Activated CD4-positive, alpha-beta T cell treated with anti-CD3 and anti-CD28 coated beads, Interleukin-2, amount 50 U/mL, for 16 hours (primary cell): Measurements from ENCODE around the gene ACAT1.
"Not testable (repeated sequence)": the region's sequence is repeated elsewhere in the genome, so short reads cannot be mapped to it uniquely, and the experiment has no call there.

Experiments
- DNase-seq: peaks from one replicate; pipeline ENCODE4 v3.0.0-alpha.2; 2020

ACAT1 gene

DNA sequence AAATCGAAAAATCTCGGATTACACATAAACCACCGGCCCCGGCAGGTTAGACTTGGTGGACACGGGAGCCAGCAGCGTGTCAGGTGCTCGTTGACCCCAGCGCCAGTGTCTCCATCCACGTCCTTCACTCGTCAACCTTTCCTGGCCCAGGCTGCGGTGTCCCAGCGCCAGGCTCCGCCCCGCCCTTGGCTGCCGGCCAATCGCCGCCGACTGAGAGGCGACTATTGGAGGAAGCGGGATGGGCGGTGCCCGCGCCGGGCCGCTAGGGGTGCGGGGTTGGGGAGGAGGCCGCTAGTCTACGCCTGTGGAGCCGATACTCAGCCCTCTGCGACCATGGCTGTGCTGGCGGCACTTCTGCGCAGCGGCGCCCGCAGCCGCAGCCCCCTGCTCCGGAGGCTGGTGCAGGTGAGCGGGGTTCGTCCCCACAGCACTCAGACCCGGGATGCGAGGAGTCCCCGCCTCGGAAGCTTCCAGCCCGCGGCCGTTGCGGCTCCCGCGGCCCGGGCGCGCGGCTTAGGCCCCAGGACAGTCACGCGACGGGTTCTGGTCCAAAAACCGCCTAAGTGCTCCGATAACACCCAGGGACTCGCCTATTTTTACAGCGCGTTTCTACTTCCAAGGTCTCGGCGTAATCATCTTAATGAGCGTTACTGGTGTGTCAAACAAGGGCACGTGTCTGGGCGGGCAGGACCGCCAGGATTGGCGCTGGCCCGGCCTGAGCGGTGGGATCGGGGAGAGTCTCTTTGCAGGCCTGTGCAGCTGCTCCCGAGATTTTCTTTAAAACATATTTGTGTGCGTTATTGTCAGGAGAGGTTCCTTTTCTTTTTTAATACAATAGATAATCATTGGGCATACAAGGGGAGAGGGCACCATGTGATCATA, at the start of gene ACAT1:
TSS of gene ACAT1 (plus strand) at position 294 of the 882 bp plus-strand sequence. CDS start at position 334, 40 bp downstream.
- DNase-seq = peak; percentile 96

- no peak for DNase-seq
Observed at GRCh38 chr11:108084811-108085210, 36.6 kb upstream of the ACAT1 start.

- DNase-seq = no peak
Observed at GRCh38 chr11:108085672-108086071, 35.7 kb upstream of the ACAT1 start.

GRCh38 chr11:108092134-108092533, 29.2 kb upstream of the ACAT1 start:
- no peak for DNase-seq

GRCh38 chr11:108093128-108093904, 28.1 kb upstream of the ACAT1 start:
- DNase-seq = no peak

DNA sequence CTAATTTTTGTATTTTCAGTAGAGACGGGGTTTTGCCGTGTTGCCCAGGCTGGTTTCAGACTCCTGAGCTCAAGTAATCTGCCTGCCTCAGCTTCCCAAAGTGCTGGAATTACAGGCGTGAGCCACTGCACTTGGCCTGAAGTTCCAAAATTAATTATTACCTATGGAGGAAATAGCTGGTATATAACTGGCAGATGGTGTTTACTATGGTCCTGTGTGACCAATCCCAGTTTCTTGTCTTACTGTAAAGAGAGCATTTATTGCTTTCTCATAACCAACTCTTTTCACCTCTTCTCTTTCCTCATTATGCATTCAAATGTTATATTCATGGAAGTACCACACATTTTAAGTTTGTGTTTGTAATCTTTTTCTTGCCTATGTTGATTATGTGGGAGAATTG, 24.2 kb upstream of the ACAT1 start:
- no peak for DNase-seq

DNA sequence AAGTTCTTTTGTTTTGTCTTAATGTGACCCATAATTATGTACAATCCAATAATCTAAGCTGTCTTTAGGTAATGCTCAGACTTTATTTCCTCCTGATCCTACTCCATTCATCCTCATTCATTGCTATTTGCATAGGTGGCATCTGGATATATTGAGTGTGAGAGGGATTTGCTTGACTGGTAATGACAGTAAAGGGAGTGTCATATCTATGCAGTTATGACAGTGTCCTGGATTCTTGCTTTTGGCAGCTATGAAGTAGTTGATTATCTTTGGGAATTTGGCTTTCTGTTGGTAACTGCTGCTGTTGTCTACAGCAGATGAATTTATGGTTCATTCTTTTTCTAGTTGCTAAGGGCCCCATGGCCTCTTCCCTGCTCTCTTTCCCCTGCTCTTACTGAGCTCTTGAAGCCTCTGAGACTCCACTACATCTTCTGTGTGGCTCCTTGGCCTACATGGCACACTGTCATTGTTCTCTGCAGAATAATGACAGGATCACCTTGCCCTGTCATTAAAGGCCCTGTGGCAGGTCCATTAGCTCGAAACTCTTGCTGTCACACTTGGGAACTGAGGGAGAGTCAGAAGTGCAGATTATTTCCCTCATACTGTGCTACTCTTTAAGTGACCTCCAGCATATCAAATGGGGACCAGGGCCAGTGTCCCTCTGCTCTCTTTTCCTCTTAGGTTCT, 20.1 kb upstream of the ACAT1 start:
- no peak for DNase-seq

GRCh38 chr11:108111126-108111525, 10.2 kb upstream of the ACAT1 start:
- peak; percentile 10 for DNase-seq

DNA sequence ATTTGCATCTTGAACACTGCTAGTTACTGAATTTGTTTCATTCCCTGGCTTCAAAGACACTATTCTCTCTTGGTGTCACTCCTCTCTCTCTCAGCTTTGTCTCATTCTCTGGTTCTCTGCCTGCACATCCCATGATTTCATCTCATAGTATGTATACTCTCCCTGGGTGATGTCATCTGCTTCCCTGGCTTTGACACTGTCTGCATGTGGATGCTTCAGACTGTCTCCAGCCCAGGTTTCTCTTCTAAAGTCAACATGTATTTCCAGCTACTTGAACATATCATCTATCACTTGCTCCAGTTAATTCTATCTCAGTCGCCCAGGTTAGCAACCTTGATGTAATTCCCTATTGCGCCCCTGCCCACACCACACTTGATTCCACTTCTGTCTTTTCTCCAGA, 9.3 kb upstream of the ACAT1 start:
- DNase-seq = no peak

DNA sequence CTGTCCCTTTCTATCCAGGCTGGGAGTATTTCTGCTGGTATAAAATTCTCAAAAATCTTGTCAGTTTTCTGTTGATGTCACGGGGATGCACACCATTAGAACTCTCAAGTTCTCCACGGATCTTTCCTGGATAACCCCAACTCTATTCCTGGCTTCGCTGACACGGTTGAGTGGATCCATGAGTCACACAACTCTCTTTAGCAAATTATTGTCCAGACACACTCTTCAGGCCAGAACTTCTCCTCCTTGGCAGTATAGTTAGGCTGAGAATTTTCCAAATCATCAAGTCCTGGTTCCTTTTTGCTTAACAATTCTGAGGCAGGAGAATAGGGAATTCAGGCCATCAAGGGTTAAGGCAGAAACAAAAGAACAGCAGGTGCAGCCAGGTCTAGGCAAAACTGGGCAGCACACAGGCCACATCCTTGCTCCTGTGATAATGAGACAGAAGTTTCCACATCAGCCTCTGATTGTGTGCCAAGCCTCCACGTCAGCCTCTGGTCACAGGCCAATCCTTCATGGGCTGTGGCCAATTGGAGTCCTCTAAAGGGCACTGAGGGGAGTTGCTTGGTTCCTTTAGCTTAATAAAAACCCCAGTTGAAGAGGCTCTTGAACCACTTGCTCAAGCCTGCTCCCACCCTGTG, 5.7 kb upstream of the ACAT1 start:
- no peak for DNase-seq

DNA sequence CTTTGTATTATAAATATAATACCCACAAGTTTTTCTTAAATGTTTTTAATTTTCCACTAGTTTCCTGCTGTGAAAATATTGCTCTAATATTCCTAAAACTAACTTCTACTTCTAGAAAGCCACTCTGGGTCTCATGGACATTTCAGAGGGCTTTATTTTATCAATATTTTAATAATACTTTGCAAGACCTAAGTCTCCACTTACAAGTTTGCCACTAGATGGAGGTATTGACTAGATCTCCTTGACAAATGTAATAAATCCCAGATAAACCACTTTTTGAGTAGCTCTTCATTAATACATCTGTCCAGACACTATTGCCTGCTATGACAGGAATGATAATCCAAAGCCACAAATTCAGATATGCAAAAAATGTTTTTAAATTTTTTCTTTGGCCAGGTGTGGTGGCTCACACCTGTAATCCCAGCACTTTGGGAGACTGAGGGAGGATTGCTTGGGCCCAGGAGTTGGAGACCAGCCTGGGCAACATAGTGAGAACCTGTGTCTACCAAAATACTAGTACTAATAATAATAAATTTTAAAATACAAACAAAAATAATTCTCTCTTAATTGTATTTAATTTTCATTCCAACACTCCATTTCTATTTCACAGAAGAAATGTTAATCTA, 3.5 kb upstream of the ACAT1 start:
- DNase-seq = peak; percentile 41

DNA sequence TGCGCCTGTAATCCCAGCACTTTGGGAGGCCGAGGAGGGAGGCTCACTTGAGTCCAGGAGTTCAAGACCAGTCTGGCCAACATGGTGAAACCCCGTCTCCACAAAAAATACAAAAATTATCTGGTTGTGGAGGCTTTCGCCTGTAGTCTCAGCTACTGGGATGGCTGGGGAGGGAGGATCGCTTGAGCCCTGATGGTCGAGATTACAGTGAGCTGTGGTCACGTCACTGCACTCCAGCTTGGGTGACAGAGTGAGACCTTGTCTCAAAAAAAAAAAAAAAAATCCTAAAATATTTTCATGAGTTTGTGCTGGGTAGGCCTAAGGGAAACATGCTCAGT, 462 bp upstream of the ACAT1 start:
- DNase-seq = not testable (repeated sequence)

DNA sequence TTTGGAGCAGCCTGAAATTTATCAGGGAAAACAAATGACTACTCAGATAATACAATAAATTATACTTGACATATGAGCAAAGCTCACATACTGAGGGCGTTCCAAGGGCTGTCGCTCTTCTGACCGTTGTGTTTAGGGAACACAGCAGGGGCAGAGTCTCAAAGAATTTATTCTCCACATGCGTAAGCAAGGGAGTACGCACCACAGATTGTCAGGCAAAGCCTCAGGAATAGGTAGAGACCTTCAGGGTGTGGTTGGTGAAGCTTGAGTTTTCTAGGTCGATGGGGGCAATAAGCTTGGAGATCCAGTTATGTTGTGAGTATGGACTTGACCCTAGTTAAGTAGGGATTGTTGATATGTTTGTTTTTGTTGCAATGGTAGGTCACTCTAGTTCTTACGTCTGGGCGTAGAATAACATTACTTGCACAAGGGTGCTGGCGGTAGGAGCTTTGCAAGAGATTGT, 830 bp downstream of the ACAT1 start:
- DNase-seq = no peak

GRCh38 chr11:108125096-108125495, 3.7 kb downstream of the ACAT1 start:
- DNase-seq = no peak

GRCh38 chr11:108128772-108129171, 7.4 kb downstream of the ACAT1 start:
- DNase-seq = no peak

GRCh38 chr11:108131993-108132392, 10.6 kb downstream of the ACAT1 start:
- no peak for DNase-seq

DNA sequence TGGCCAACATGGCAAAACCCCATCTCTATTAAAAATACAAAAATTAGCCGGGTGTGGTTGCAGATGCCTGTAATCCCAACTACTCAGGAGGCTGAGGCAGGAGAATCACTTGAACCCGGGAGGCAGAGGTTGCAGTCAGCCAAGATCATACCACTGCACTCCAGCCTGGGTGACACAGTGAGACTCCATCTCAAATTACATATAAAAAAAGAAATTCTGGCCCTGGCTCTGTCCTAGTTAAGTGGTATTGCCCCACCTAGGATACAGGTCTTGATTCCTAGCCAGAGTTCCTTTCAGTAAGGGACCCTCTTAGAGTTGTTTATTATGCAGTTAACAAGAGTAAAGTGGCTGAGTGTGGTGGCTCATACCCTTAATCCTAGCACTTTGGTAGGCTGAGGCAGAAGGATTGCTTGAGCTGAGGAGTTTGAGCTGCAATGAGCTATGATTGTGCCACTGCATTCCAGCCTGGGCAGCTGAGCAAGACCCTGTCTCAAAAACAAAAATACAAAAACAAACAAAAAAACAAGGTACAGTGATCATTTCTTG, 11.7 kb downstream of the ACAT1 start:
- DNase-seq = not testable (repeated sequence)

DNA sequence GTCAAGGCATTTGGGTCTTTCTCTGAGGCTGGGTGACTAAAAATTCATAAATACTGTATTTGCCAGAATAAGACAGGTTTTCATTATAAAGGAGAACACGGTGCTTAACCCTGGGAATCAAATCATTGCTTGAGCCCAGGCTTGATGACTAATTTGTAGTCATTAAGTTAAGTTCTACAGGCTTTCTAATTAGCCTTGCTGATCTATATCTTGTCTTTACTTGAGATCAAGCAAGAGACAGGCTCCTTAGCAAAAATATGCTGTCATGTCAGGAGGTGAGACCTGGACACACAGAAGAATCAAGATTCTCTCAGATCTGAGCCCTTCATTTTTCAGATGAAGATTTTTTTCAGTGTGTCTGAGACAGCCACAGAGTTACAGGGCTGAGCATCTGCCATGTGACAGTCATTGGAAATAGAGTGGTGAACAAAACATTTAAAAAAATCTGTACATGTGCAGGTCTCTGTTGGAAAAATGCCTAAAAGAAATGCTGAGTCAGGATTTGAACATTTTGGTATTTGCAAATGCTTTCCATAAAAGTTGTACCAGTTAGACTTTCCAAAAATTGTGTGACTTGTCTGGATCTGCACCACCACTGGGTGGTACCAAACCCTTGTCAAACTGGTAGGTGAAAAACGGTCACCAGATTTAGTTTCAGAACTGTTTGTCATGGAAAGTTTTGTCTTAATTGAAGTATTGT, 14.6 kb downstream of the ACAT1 start:
- DNase-seq = peak; percentile 60

- DNase-seq = peak; percentile 14
Observed at GRCh38 chr11:108137212-108137611, 15.8 kb downstream of the ACAT1 start.

GRCh38 chr11:108142304-108142703, 20.9 kb downstream of the ACAT1 start:
- DNase-seq = no peak

GRCh38 chr11:108144615-108145014, 23.2 kb downstream of the ACAT1 start:
- no peak for DNase-seq
